Neuronal stem cell (in vitro differentiated cells): ENCODE measurements around the gene SERPINA4.

Source experiments
- DNase-seq: peaks from one replicate; pipeline ENCODE4 v3.0.0-alpha.2; 2013; ENCODE audit warnings: low spot score
- H2AFZ ChIP-seq: one replicate; pipeline ENCODE4 v1.6.1; 2013; ENCODE audit warnings: mild to moderate bottlenecking, low read length, inconsistent platforms
- H2AK5ac ChIP-seq: 2 replicates; pipeline ENCODE4 v1.6.1; 2013; ENCODE audit warnings: low read depth, mild to moderate bottlenecking, inconsistent platforms, low read length, moderate library complexity, mixed read lengths
- H2BK120ac ChIP-seq: 2 replicates; pipeline ENCODE4 v1.6.1; 2013; ENCODE audit warnings: low read depth, mild to moderate bottlenecking, inconsistent platforms, low read length, moderate library complexity, mixed read lengths
- H2BK12ac ChIP-seq: one replicate; pipeline ENCODE4 v1.6.1; 2013; ENCODE audit warnings: low read length, inconsistent platforms
- H2BK15ac ChIP-seq: 2 replicates; pipeline ENCODE4 v1.6.1; 2013; ENCODE audit warnings: mild to moderate bottlenecking, low read length, inconsistent platforms, mixed read lengths
- H2BK5ac ChIP-seq: one replicate; pipeline ENCODE4 v1.6.1; 2013; ENCODE audit warnings: inconsistent platforms, mild to moderate bottlenecking, low read length, moderate library complexity
- H3K14ac ChIP-seq: one replicate; pipeline ENCODE4 v1.6.1; 2013; ENCODE audit warnings: low read length, inconsistent platforms
- H3K18ac ChIP-seq: 2 replicates; pipeline ENCODE4 v1.6.1; 2013; ENCODE audit warnings: low read length, inconsistent platforms
- H3K23ac ChIP-seq: 2 replicates; pipeline ENCODE4 v1.6.1; 2013; ENCODE audit warnings: low read depth, mild to moderate bottlenecking, mixed read lengths, low read length, inconsistent platforms; ENCODE audit not compliant: poor library complexity
- H3K27ac ChIP-seq: replicated peaks from 3 replicates; pipeline ENCODE4 v1.5.1; 2013; ENCODE audit warnings: low read length, inconsistent platforms
- H3K27me3 ChIP-seq, 3 experiments: 2 replicates each; pipeline ENCODE4 v1.6.1; 2013; ENCODE audit warnings: low read length in 3 of 3, mild to moderate bottlenecking in 2 of 3, inconsistent platforms in 1 of 3, low read depth in 1 of 3, mixed read lengths in 1 of 3, moderate library complexity in 1 of 3; ENCODE audit not compliant: control insufficient read depth in 3 of 3, insufficient read depth in 3 of 3
- H3K36me3 ChIP-seq, 2 donors: replicated peaks in 1 of 2; 2 replicates each; pipeline ENCODE4 v1.6.1; 2013; ENCODE audit warnings: low read length in 2 of 2; ENCODE audit not compliant: control insufficient read depth in 2 of 2, insufficient read depth in 2 of 2
- H3K4ac ChIP-seq: 2 replicates; pipeline ENCODE4 v1.6.1; 2013; ENCODE audit warnings: inconsistent platforms, mild to moderate bottlenecking, low read length, moderate library complexity
- H3K4me1 ChIP-seq, 2 donors: 1 replicate in 1 of 2; 2 replicates in 1 of 2; pipeline ENCODE4 v1.6.1; 2013; ENCODE audit warnings: low read length in 2 of 2, low read depth in 1 of 2; ENCODE audit not compliant: control insufficient read depth in 2 of 2, insufficient read depth in 1 of 2
- H3K4me2 ChIP-seq: one replicate; pipeline ENCODE4 v1.6.1; 2013; ENCODE audit warnings: mild to moderate bottlenecking, low read length, inconsistent platforms; ENCODE audit not compliant: insufficient read depth, poor library complexity, severe bottlenecking
- H3K4me3 ChIP-seq, 2 donors: 2 replicates each; pipeline ENCODE4 v1.5.1; 2013; ENCODE audit warnings: low read length in 2 of 2, mild to moderate bottlenecking in 2 of 2, inconsistent platforms in 1 of 2, moderate library complexity in 1 of 2
- H3K79me1 ChIP-seq: one replicate; pipeline ENCODE4 v1.6.1; 2013; ENCODE audit warnings: low read depth, mild to moderate bottlenecking, inconsistent platforms, low read length, moderate library complexity
- H3K9ac ChIP-seq: one replicate; pipeline ENCODE4 v1.6.1; 2013; ENCODE audit warnings: mild to moderate bottlenecking, low read depth, low read length, inconsistent platforms; ENCODE audit not compliant: poor library complexity
- H3K9me3 ChIP-seq, 2 donors: replicated peaks in 1 of 2; 2 replicates each; pipeline versions ENCODE3 to v1.6.1; 2013; ENCODE audit warnings: low read length in 2 of 2, mild to moderate bottlenecking in 2 of 2, inconsistent platforms in 1 of 2, low read depth in 1 of 2, mixed read lengths in 1 of 2, moderate library complexity in 1 of 2; ENCODE audit not compliant: control insufficient read depth in 2 of 2, insufficient read depth in 1 of 2
- H4K8ac ChIP-seq: one replicate; pipeline ENCODE4 v1.6.1; 2013; ENCODE audit warnings: low read depth, mild to moderate bottlenecking, inconsistent platforms, low read length, moderate library complexity
- H4K91ac ChIP-seq: one replicate; pipeline ENCODE4 v1.6.1; 2013; ENCODE audit warnings: low read length, low read depth, mild to moderate bottlenecking, inconsistent platforms; ENCODE audit not compliant: poor library complexity
- WGBS, 2 donors: extraction: QIAGEN DNeasy Blood & Tissue Kit; methylation state at CpG; one replicate each; pipeline ENCODE4 v1.1.7; 2013; ENCODE audit warnings: missing lambda C conversion rate in 2 of 2, mixed read lengths in 1 of 2; ENCODE audit not compliant: insufficient read length in 2 of 2, insufficient replicate concordance in 1 of 2; ENCODE audit errors: extremely low coverage in 2 of 2; 5-methylcytosine and 5-hydroxymethylcytosine counted together

SERPINA4 gene

DNA sequence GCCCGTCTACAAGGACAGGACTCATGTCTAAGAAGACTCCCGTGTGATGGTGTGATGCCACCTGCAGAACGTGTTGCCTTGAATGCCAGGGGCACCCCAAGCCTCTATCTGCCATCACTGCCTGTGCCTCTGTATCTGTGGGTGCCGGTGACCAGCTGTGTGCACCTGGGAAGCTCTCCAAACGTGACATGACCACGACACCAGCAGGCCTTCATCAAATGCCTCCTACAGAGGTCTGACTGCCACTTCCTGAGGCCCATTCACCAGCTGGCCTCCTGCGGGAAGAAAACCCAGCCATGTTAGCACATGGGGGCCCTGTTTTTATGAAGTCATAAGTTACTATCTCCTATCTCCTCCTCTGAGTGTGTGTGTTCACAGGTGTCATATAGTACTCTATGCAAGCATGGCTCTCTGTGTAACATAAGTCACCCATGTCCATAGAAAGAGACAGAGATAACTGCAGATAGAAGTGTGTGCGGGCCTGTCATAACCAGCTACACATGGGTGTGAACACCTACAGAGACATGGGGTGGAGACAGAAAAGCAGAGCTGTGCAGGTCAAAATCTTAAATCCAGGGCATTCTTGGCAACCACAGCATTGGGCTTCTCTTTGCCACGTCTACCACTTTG lies 18.3 kb upstream of the SERPINA4 start:
- Histone ChIP-seq H2BK12ac (no peak overlapping the region), H2AFZ (no peak overlapping the region), H3K4me1 (peaks cover 0 to 8% of the 10 kb centered on the region in 2 donors), H4K8ac (no peak overlapping the region), H3K18ac (no peak overlapping the region), H4K91ac (no peak overlapping the region), H3K14ac (no peak overlapping the region), H3K4me2 (no peak overlapping the region), H3K36me3 (no peaks in the 10 kb centered on the region), H3K23ac (no peak overlapping the region), H3K27ac (no peak overlapping the region), H2AK5ac (no peak overlapping the region), H3K79me1 (no peaks in the 10 kb centered on the region), H3K9me3 (no peaks in the 10 kb centered on the region), H3K27me3 (no peaks in the 10 kb centered on the region), H2BK120ac (no peak overlapping the region), H3K4ac (no peak overlapping the region), H3K4me3 (no peak overlapping the region), H2BK15ac (no peak overlapping the region), H3K9ac (no peak overlapping the region), H2BK5ac (no peak overlapping the region)
- no CpG with 5 or more reads among the region's 9 CpGs for WGBS, 2 donors
- DNase-seq, result no peak

DNA sequence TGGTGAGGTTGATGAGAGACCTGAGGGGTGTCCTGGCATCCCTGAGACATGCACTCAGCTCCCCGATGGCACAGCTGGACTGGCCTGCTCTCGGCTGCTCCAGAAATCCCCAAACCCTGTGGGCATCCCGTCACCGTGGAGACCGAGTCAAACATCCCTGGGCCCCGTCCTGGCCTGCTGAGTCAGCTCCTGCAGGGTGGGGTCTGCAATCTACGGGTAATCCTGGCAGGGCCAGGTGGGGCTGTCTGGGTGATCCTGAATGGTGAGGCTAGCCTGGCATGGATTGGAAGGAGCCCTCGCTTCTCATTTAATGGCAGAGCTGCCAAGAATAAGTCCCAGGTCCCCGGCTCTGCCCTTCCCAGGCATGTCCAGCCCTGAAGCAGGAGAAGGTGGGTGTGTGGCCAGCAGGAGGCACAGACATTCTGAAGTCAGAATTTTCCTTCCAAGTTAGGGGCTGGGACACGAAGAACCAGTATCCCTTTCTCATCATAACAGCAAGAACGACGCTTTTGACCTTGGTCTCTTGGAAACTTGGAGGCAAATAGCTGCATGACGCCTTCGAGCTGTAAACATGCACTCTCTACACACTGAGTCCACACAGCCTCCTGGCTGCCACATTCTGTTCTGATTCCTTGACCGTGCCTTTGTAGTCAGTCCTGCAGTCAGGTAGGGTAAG lies 17.7 kb upstream of the SERPINA4 start:
- Histone ChIP-seq H2AK5ac (no peak overlapping the region), H2BK120ac (no peak overlapping the region), H4K91ac (no peak overlapping the region), H3K27ac (no peak overlapping the region), H3K14ac (no peak overlapping the region), H2BK5ac (no peak overlapping the region), H3K27me3 (no peaks in the 10 kb centered on the region), H2BK12ac (no peak overlapping the region), H3K4ac (no peak overlapping the region), H4K8ac (no peak overlapping the region), H2BK15ac (no peak overlapping the region), H3K4me2 (no peak overlapping the region), H3K9ac (no peak overlapping the region), H3K79me1 (no peaks in the 10 kb centered on the region), H3K9me3 (no peaks in the 10 kb centered on the region), H3K36me3 (no peaks in the 10 kb centered on the region), H3K18ac (no peak overlapping the region), H3K23ac (no peak overlapping the region), H3K4me3 (no peak overlapping the region), H3K4me1 (peaks cover 0 to 8% of the 10 kb centered on the region in 2 donors), H2AFZ (no peak overlapping the region)
- DNase-seq, result no peak
- no CpG with 5 or more reads among the region's 15 CpGs for WGBS, 2 donors

DNA sequence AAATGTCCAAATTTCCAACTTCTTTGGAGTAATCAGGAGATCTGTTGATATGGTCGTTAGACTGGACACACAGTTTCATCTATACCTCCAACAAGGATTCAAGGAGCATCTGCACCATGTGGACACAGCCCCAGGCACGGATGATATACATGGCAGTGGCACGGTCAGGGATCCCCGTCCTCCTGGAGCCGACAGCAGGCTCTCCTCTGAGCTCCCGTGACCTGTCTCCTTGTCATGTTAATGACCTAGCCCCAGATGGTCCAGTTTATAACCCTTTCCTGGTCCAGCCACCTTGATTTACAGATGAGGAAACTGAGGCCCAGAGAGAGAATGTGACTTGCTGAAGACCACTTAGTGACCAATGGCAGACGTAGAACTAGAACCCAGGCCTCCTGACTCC lies 16.5 kb upstream of the SERPINA4 start:
- Histone ChIP-seq H3K4me2 (no peak overlapping the region), H3K9me3 (no peaks in the 10 kb centered on the region), H3K36me3 (no peaks in the 10 kb centered on the region), H3K4me1 (peaks cover 0 to 10% of the 10 kb centered on the region in 2 donors), H2BK12ac (no peak overlapping the region), H2BK15ac (no peak overlapping the region), H3K23ac (no peak overlapping the region), H3K27me3 (no peaks in the 10 kb centered on the region), H3K14ac (no peak overlapping the region), H4K91ac (no peak overlapping the region), H3K27ac (no peak overlapping the region), H3K4ac (no peak overlapping the region), H3K4me3 (no peak overlapping the region), H2AFZ (no peak overlapping the region), H4K8ac (no peak overlapping the region), H2BK120ac (no peak overlapping the region), H2BK5ac (no peak overlapping the region), H3K79me1 (no peaks in the 10 kb centered on the region), H3K18ac (no peak overlapping the region), H3K9ac (peak overlapping the region; percentile 55), H2AK5ac (no peak overlapping the region)
- no CpG with 5 or more reads among the region's 7 CpGs for WGBS, 2 donors
- no peak for DNase-seq

GRCh38 chr14:94545131-94545841 lies 16.0 kb upstream of the SERPINA4 start:
- no peak overlapping the region for H3K23ac ChIP-seq
- no peaks in the 10 kb centered on the region for H3K36me3 ChIP-seq
- WGBS, 2 donors, result no CpG with 5 or more reads among the region's 15 CpGs
- H3K4me2 ChIP-seq, result no peak overlapping the region
- no peak overlapping the region for H2BK120ac ChIP-seq
- no peaks in the 10 kb centered on the region for H3K9me3 ChIP-seq
- H4K91ac ChIP-seq, result no peak overlapping the region
- no peaks in the 10 kb centered on the region for H3K79me1 ChIP-seq
- H2BK12ac ChIP-seq, result no peak overlapping the region
- H3K27ac ChIP-seq, result no peak overlapping the region
- H4K8ac ChIP-seq, result no peak overlapping the region
- H2AFZ ChIP-seq, result no peak overlapping the region
- no peak overlapping the region for H2AK5ac ChIP-seq
- no peak overlapping the region for H2BK5ac ChIP-seq
- no peak overlapping the region for H3K14ac ChIP-seq
- no peak overlapping the region for H2BK15ac ChIP-seq
- no peak overlapping the region for H3K4me3 ChIP-seq
- H3K4me1 ChIP-seq, result peaks cover 0 to 12% of the 10 kb centered on the region in 2 donors
- H3K9ac ChIP-seq, result peak overlapping the region; percentile 55
- H3K27me3 ChIP-seq, result no peaks in the 10 kb centered on the region
- H3K4ac ChIP-seq, result no peak overlapping the region
- no peak overlapping the region for H3K18ac ChIP-seq
- DNase-seq, result no peak
